GM12872 (cell line): ENCODE data around the gene PKMYT1.

Experiments
- CTCF ChIP-seq: IDR thresholded peaks from 3 replicates; pipeline ENCODE4 v1.5.1; 2011; ENCODE audit warnings: low read depth, mild to moderate bottlenecking, low read length, moderate library complexity; ENCODE audit not compliant: insufficient read depth

Gene PKMYT1

DNA sequence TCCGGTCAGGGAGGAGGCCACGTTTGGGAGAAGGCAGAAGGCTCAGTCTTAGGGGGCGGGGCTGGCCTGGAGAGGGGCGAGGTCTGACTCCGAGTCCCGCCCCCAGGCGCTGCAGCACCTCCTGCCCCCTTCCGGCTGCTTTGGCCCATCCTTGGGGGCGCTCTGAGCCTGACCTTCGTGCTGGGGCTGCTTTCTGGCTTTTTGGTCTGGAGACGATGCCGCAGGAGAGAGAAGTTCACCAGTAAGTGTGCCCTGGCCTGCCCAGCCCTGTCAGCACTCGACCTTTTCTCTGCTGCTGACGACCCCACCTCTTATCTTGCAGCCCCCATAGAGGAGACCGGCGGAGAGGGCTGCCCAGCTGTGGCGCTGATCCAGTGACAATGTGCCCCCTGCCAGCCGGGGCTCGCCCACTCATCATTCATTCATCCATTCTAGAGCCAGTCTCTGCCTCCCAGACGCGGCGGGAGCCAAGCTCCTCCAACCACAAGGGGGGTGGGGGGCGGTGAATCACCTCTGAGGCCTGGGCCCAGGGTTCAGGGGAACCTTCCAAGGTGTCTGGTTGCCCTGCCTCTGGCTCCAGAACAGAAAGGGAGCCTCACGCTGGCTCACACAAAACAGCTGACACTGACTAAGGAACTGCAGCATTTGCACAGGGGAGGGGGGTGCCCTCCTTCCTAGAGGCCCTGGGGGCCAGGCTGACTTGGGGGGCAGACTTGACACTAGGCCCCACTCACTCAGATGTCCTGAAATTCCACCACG, 41.4 kb upstream of the PKMYT1 start:
- peak; percentile 51 for TF ChIP-seq CTCF

DNA sequence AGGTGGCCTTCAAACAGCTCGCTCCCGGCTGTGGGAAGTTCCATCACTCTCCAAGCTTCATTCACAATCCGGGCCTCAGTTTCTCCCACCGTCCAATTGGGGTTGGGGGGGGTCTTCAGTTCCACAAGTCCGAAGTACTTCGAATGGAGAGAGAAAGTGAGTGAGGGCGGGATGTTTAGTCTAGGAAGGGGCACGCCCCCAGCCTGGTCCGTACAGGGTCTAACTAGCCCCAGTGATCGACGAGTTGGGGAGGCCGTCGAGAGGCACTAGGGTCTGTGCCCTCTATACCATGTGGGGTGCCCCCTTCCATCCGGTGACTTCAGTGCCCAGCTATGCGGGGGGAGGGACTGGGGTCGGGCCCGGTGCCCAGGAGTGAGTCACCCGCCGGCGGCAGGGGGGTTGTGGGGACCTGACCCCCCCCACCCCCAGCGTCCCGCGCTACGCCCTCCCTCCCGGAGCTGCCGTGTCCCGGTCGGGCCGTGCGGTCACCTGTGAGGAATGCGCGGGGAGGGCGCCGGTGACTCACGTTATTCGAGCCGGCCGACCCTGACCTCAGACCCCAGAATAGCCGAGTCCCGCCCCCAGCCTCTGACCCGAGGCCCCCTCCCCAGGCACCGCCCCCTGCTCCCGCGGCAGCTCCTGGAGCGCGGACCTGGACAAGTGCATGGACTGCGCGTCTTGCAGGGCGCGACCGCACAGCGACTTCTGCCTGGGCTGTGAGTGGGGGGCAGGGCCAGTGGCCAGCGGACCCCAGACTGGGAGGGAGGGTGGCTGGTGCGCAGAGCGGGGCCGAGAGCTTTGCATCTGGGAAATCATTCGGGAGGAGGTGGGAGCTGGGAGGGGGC, 40.6 kb upstream of the PKMYT1 start:
- TF ChIP-seq CTCF = no peak

GRCh38 chr16:3020247-3020603, 40.0 kb upstream of the PKMYT1 start, which contains the start of gene TNFRSF12A:
TSS of gene TNFRSF12A (plus strand) at chr16:3020368. CDS start at chr16:3020398, 30 bp downstream.
- no peak for TF ChIP-seq CTCF

DNA sequence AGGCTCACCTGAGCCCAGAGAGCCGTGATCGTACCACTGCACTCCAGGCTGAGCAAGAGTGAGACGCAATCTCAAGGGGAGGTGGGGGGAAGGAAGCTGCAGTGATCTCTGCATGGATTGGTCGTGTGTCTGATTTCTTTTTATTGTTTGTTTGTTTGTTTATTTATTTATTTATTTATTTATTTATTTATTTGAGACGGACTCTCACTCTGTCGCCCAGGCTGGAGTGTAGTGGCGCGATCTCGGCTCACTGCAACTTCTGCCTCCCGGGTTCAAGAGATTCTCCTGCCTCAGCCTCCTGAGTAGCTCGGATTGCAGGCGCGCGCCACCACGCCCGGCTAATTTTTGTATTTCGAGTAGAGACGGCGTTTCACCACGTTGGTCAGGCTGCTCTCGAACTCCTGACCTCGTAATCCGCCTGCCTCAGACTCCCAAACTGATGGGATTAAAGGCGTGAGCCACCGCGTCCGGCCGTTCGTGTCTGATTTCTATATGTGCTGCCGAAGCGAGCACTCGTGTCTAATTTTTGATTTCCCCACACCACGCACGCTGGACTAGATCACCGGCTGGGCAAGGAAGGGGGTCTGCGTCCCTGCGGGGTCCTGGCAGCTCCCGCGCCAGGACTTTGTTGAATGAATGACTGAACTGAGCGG, 39.5 kb upstream of the PKMYT1 start:
- TF ChIP-seq CTCF = no peak

DNA sequence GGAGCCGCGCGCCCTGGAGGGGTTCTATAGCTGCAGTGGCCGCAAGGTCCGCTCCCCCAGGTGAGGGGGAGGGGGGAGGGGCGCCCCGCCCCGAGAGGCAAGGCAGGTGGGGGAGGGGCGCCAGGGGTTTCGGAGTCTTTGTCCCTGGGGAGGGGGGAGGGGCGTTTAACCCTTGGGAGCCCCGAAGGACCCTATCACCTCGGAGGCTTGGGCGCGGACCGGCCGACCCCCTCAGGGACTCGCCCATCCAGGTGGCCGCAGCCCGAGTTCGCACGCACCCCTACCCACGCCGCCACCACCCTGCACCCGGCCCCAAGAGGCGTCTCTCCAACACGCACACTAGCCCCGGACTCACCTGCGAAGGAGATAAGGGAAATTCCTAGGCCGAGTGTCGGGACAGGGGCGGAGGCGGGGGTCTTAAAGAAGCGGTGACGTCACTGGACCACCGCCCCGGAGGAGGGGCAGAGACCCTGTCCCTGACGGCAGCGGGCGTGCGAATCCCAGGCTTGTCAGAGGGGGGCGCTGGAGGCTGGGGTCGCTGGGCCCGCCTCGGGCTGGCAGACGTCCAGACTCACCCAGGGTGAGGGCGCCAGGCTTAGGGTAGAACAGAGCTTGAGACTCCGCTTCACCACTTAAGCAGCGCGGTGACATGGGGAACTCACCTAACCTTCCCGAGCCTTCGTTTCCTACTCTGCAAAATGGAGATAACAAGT, 37.7 kb upstream of the PKMYT1 start, which contains the start of gene CLDN6:
Gene CLDN6, minus strand, starts transcription at position 390 of the 713 bp plus-strand sequence. CDS start 2,162 bp downstream, outside the sequence.
- peak; percentile 50 for TF ChIP-seq CTCF

- TF ChIP-seq CTCF = no peak
Observed at GRCh38 chr16:3017344-3017743, 37.1 kb upstream of the PKMYT1 start.
